ENCODE measurements around the gene SMAD2.

GRCh38 chr18:47944972-47945852 lies 14.8 kb upstream of the SMAD2 start:
- TF ChIP-seq CTCF (IDR thresholded peaks at IDR 0.05; ENCODE audit: insufficient read depth, low read depth, low read length) (no peak), EZH2 (IDR thresholded peaks at IDR 0.05; ENCODE audit: insufficient read depth, low read length) (no peak)

Measured in astrocyte (in vitro differentiated cells and primary cell).